ENCODE results near the gene RPEL1.
A peak's percentile ranks its signal among the peaks of the same experiment; 100 is the strongest.
"Not testable (repeated sequence)": the region's sequence is repeated elsewhere in the genome, so short reads cannot be mapped to it uniquely, and the experiment has no call there.

Gene RPEL1

GRCh38 chr10:103235775-103236174 is 9.9 kb upstream of the RPEL1 start:
- no peak for DNase-seq (ENCODE audit: low spot score)

GRCh38 chr10:103238506-103239252 is 7.0 kb upstream of the RPEL1 start:
- no peak for DNase-seq (ENCODE audit: low spot score)

- DNase-seq (ENCODE audit: low spot score): no peak
These were observed 4.2 kb upstream of the RPEL1 start for GRCh38 chr10:103241262-103242011.

- DNase-seq (ENCODE audit: low spot score): peak; percentile 86
These were observed 918 bp upstream of the RPEL1 start for GRCh38 chr10:103244666-103245271.

- DNase-seq (ENCODE audit: low spot score): no peak
These were observed 637 bp downstream of the RPEL1 start for GRCh38 chr10:103246324-103246723.

- DNase-seq (ENCODE audit: low spot score): no peak
These were observed 8.4 kb downstream of the RPEL1 start for GRCh38 chr10:103254113-103254512.

- DNase-seq (ENCODE audit: low spot score): no peak
These were observed 9.0 kb downstream of the RPEL1 start for GRCh38 chr10:103254538-103255325.

GRCh38 chr10:103256613-103257012 is 10.9 kb downstream of the RPEL1 start:
- no peak for DNase-seq (ENCODE audit: low spot score)

- no peak for DNase-seq (ENCODE audit: low spot score)
These were observed 12.1 kb downstream of the RPEL1 start for GRCh38 chr10:103257812-103258211.

GRCh38 chr10:103258928-103259327 is 13.2 kb downstream of the RPEL1 start:
- not testable (repeated sequence) for DNase-seq (ENCODE audit: low spot score)

- no peak for DNase-seq (ENCODE audit: low spot score)
These were observed 14.3 kb downstream of the RPEL1 start for GRCh38 chr10:103259989-103260388.

- no peak for DNase-seq (ENCODE audit: low spot score)
These were observed 16.5 kb downstream of the RPEL1 start for GRCh38 chr10:103262229-103262628.

GRCh38 chr10:103265717-103266329 is 20.1 kb downstream of the RPEL1 start:
- DNase-seq (ENCODE audit: low spot score): no peak

- no peak for DNase-seq (ENCODE audit: low spot score)
These were observed 27.4 kb downstream of the RPEL1 start for GRCh38 chr10:103273041-103273441.

GRCh38 chr10:103276251-103276895 is 30.7 kb downstream of the RPEL1 start:
- DNase-seq (ENCODE audit: low spot score): no peak

GRCh38 chr10:103276896-103277712 is 31.4 kb downstream of the RPEL1 start, which contains the start of gene INA:
INA (plus strand) TSS chr10:103277138; CDS start chr10:103277212, 74 bp downstream.
- DNase-seq (ENCODE audit: low spot score): peak; percentile 67

GRCh38 chr10:103277713-103278536 is 32.2 kb downstream of the RPEL1 start:
- DNase-seq (ENCODE audit: low spot score): no peak

- no peak for DNase-seq (ENCODE audit: low spot score)
These were observed 32.8 kb downstream of the RPEL1 start for GRCh38 chr10:103278537-103278823.

GRCh38 chr10:103278862-103279298 is 33.2 kb downstream of the RPEL1 start:
- DNase-seq (ENCODE audit: low spot score): peak; percentile 23
